GM18511 (cell line): ENCODE measurements around the gene GFOD1.

Experiments
- ATAC-seq: cut with Tn5 transposase; IDR thresholded peaks from one replicate; pipeline ENCODE4 v1.9.1; 2021; ENCODE audit warnings: mild to moderate bottlenecking, moderate library complexity; ENCODE audit not compliant: unreplicated experiment

GFOD1 gene

GRCh38 chr6:13486679-13487121 lies 700 bp downstream of the GFOD1 start:
- ATAC-seq: peak; percentile 32

- ATAC-seq: no peak
Observed at GRCh38 chr6:13485923-13486562, 1.4 kb downstream of the GFOD1 start.

GRCh38 chr6:13485303-13485702 lies 2.1 kb downstream of the GFOD1 start:
- no peak for ATAC-seq

- ATAC-seq: no peak
Observed at GRCh38 chr6:13484827-13485226, 2.6 kb downstream of the GFOD1 start.

GRCh38 chr6:13484138-13484708 lies 3.2 kb downstream of the GFOD1 start:
- no peak for ATAC-seq

GRCh38 chr6:13480631-13481501 lies 6.5 kb downstream of the GFOD1 start:
- no peak for ATAC-seq

- ATAC-seq: no peak
Observed at GRCh38 chr6:13479971-13480434, 7.4 kb downstream of the GFOD1 start.

GRCh38 chr6:13479206-13479800 lies 8.1 kb downstream of the GFOD1 start:
- ATAC-seq: no peak

GRCh38 chr6:13478525-13478966 lies 8.9 kb downstream of the GFOD1 start:
- ATAC-seq: peak; percentile 72

- no peak for ATAC-seq
Observed at GRCh38 chr6:13474787-13475186, 12.6 kb downstream of the GFOD1 start.

- no peak for ATAC-seq
Observed at GRCh38 chr6:13474360-13474759, 13.0 kb downstream of the GFOD1 start.

- no peak for ATAC-seq
Observed at GRCh38 chr6:13473768-13474165, 13.6 kb downstream of the GFOD1 start.

GRCh38 chr6:13472976-13473767 lies 14.2 kb downstream of the GFOD1 start:
- no peak for ATAC-seq

- no peak for ATAC-seq
Observed at GRCh38 chr6:13472099-13472498, 15.3 kb downstream of the GFOD1 start.

GRCh38 chr6:13471184-13471583 lies 16.2 kb downstream of the GFOD1 start:
- no peak for ATAC-seq

- no peak for ATAC-seq
Observed at GRCh38 chr6:13470238-13471140, 16.9 kb downstream of the GFOD1 start.

- no peak for ATAC-seq
Observed at GRCh38 chr6:13469693-13470092, 17.7 kb downstream of the GFOD1 start.

GRCh38 chr6:13468839-13469238 lies 18.6 kb downstream of the GFOD1 start:
- no peak for ATAC-seq

- ATAC-seq: no peak
Observed at GRCh38 chr6:13467216-13467600, 20.2 kb downstream of the GFOD1 start.
